ENCODE measurements around the gene PACS1. TPM values are rescaled to one million over a fixed set of nuclear protein-coding genes. Genes with fewer than 3 reads are reported as not detected.

PACS1 gene
- total RNA-seq, 2 experiments from 2014 or later, result 59.5 to 62.7 TPM

DNA sequence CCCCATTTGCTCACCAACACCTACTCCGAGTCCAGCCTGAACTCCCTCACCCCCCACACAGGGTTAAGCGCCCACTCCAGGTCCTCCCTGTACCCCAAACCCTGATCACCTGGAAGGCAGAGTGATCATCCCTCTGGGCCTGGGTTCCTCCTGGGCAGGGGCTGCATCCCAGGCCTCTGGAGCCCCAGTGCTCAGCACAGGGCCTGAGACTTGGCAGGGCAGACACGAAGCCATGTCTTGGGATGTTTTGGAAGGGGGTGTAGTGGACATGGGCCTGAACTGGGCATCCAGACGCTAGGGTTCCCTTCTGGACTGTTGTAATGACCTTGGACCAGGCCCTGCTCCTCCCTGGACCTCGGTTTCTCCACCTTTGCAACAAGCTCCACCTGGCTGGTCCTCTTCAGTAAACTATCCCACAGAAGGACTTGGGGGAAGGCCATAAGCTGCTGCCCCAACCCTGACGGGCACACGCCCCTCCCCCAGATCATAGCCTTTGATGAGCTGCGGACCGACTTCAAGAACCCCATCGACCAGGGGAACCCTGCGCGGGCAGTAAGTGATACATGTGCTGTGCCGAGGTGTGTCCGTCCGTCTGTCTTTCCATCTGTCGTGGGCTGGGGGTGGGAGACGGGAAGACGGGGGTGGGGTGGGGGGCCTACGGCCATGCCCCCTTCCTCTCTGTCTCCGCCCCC is 211.8 kb downstream of the PACS1 start:
- POLR2A ChIA-PET, result interaction anchor here (0.6 to 1.1 kb wide), 2 partner anchors 10 to 54 kb away, joined by 3 read pairs; no protein-coding TSS in a partner anchor
- CTCF ChIA-PET, result interaction anchor here (0.7 to 3.2 kb wide), 17 partner anchors 7 to 422 kb away, joined by 3 to 24 read pairs (median 4); partner anchors contain the start of genes B4GAT1, TMEM151A and YIF1A

DNA sequence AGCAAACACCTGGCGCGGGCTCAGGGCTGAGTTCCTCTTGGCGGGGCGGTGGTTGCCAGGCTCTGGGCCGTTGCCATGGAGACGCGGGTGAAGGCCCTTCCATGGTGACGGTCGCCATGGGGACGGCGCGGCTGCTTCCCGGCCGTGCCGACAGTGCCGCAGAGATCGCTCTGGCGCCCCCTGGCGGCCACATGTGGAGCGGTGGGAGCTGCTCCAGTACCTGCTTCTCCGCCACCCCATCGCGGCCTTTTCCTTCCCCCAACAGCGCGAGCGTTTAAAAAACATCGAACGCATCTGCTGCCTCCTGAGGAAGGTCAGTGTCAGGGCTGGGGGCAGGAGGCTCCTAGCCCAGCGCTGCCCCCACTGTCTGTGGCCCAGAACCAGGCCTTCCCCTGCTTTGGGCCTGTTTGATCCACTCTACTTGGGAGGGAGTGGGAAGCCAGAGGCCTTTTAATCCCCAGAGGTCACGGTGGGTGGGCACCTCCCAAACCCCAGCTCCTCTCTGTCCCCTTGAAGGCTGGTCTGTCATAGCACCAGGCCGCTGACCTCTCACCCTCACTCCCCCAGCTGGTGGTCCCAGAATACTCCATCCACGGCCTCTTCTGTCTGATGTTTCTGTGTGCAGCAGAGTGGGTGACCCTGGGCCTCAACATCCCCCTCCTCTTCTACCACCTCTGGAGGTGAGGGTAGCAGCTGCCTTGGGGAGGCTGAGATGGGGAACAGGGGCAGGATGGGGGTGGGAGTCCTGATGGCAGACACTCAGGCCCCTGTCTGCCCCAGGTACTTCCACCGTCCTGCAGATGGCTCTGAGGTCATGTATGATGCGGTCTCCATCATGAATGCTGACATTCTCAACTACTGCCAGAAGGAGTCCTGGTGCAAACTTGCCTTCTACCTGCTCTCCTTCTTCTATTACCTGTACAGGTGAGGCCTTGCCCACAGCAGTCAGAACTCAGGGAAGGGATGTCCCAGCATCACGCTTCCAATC is 212.7 kb downstream of the PACS1 start:
- ChIA-PET POLR2A (interaction anchor here (0.6 kb wide), 1 partner anchor 55 kb away, joined by 3 read pairs; no protein-coding TSS in a partner anchor), CTCF (interaction anchor here (0.6 to 3.2 kb wide), 19 partner anchors 9 to 423 kb away, joined by 3 to 24 read pairs (median 4); partner anchors contain the start of genes B4GAT1, RIN1 and TMEM151A)

GRCh38 chr11:66283461-66284105 is 213.5 kb downstream of the PACS1 start:
- CTCF ChIA-PET, result interaction anchor here (1.0 to 3.2 kb wide), 8 partner anchors 12 to 61 kb away, joined by 4 to 24 read pairs (median 4); no protein-coding TSS in a partner anchor

DNA sequence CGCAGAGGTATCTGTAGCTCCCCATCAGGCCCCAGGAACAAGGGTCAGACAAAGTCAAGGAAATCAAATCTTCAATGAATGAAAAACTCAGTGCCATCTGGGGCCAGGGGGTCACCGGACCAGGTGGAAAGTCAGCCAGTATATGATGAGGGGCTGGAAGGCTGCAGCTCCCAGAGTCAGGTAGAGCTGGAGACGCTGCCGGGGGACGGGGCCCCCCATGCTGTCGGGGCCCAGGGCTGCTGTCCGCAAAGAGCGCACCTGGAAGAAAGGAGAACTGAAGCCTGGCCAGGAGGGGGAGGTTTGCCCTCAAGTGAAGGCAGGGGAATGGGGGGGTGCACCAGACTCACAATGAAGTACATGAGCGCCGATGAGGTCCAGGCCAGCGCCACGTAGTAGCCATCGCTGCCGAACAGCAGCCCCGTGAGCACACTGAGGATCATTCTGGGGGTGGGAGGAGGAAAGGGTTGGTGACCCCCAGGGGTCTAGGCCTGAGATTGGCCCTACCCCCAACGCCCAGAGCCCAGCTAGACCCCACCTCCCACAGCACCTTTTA is 214.5 kb downstream of the PACS1 start:
- CTCF ChIA-PET, result interaction anchor here (0.5 to 2.6 kb wide), 6 partner anchors 14 to 62 kb away, joined by 3 to 16 read pairs (median 4); no protein-coding TSS in a partner anchor
- POLR2A ChIA-PET, result no interaction called here

More at GRCh38 chr11:66283461-66284105, 213.5 kb downstream of the PACS1 start:
- POLR2A ChIA-PET, result no interaction called here

- CTCF ChIA-PET, result interaction anchor here (0.8 to 1.8 kb wide), 7 partner anchors 15 to 63 kb away, joined by 3 to 6 read pairs (median 4); no protein-coding TSS in a partner anchor
Observed at GRCh38 chr11:66285250-66285947, 215.3 kb downstream of the PACS1 start.

DNA sequence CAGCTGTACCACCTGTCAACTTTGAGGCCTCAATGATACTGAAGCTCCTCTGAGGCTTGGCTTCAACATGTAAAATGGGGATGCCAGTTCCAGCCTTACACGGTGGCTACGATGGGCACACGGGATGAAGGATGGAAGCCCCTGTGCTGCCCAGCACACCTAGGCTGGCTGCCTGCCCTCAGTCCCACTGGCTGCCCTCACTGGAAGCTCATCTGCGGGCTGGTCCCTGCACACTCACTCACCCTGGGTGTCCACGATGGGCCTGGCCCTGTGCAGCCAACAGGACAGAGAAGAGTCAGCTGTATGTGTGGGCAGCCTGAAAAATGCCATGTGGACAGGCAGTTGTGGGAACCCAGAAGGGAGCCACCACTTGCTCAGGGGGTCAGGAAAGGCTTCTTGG is 216.6 kb downstream of the PACS1 start:
- ChIA-PET CTCF (interaction anchor here (0.8 to 1.3 kb wide), 3 partner anchors 11 to 64 kb away, joined by 3 to 6 read pairs (median 3); no protein-coding TSS in a partner anchor), POLR2A (no interaction called here)

More at GRCh38 chr11:66285250-66285947, 215.3 kb downstream of the PACS1 start:
- POLR2A ChIA-PET, result interaction anchor here (0.6 kb wide), 1 partner anchor 1641 kb away, joined by 6 read pairs; no protein-coding TSS in a partner anchor

GRCh38 chr11:66287211-66287888 is 217.3 kb downstream of the PACS1 start:
- ChIA-PET POLR2A (interaction anchor here (0.6 kb wide), 1 partner anchor 65 kb away, joined by 8 read pairs; no protein-coding TSS in a partner anchor), CTCF (interaction anchor here (1.0 to 2.7 kb wide), 3 partner anchors 25 to 65 kb away, joined by 3 to 16 read pairs (median 7); no protein-coding TSS in a partner anchor)

- POLR2A ChIA-PET, result interaction anchor here (0.5 to 2.6 kb wide), 6 partner anchors 8 to 142 kb away, joined by 3 to 9 read pairs (median 6); partner anchors contain the start of gene CD248
- CTCF ChIA-PET, result interaction anchor here (0.5 to 2.7 kb wide), 9 partner anchors 17 to 390 kb away, joined by 3 to 16 read pairs (median 4); partner anchors contain the start of genes RAB1B and RBM4B
Observed at GRCh38 chr11:66287889-66288670, 218.0 kb downstream of the PACS1 start.

DNA sequence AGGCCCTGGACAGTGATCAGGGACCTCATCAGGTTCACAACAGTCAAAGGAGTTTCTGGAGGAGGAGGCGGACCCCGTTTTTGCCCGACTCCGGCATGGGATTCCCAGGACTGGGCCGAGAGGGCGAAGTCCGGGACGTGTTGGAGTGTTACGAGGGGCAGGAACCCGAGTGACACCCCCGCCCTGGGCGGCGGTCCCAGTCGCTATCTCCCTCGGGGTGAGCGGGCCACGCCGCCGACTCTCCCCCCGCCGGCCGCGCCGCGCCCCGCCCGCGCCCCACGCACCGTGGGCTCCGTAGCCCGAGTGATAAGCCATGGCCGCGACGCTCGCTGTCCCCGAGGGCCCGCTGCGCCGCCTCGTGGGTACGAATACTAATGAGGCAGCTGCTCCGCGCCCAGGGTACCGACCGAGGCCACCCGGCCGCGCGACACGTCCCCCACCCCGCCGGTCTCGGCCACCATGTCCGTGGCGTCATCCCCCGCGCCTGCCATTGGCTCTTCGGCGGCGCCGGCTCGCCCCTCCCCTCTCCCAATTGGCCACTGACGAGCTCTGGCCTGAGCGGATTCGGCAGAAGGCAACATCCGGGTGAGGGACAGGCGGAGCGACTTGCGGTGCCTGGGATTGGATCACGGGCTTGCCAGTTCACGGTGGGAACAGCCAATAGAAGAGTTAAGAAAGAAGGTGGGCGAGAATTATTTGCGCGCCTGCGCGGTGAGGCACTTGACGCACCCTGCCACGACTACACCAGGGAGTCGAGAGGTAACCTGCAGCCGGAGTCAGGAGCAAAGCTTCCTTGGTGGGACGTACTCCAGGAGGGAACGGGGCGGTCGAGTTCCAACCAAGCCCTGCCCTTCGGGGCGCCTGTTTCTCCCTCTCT is 218.8 kb downstream of the PACS1 start, which contains the start of gene YIF1A:
Gene YIF1A, minus strand, starts transcription at position 473 of the 877 bp plus-strand sequence. Its CDS starts 158 bp downstream, at position 315.
- ChIA-PET CTCF (interaction anchor here (0.5 to 2.7 kb wide), 9 partner anchors 8 to 389 kb away, joined by 3 to 16 read pairs (median 4); partner anchors contain the start of genes BRMS1, RAB1B and RBM4B), POLR2A (interaction anchor here (0.6 to 2.6 kb wide), 11 partner anchors 9 to 1362 kb away, joined by 3 to 9 read pairs (median 3); partner anchors contain the start of genes CD248, CST6 and RIN1)

DNA sequence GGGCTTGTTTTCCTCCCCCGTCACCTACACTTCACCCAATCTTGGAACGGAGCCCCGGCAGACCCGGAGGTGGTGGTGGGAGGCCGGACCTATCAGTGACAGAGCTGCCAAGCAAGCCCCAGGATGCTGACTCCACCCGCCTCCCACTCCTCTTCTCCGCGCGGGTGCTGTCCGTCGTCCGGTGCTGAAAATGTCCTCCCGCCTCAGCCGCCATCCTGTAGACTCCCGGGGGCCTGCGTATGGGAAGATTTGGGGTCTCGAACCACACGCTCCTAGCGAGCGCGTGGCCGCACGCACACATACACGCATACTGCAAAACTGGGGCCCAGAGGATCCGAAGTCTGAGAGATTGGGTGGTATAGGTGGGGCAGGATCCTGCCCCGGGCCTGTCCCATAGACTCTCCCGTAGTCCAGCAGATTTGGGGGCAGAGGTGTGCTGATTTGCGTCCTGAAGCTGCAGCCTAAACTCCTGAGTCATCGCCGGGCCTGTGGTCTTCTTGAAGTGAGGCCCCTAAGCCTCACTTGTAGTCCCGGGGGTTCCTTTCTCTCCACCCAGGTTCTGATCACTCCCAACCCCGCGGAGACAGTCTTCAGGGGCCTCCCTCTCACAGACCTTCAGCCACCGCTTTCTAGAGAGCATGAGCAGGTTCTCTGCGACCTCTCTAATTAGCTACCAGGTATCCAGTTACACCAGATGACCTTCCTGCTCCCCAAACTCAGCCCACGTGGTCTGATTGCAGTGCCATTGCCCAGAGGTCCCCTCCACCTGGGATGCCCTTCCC is 219.7 kb downstream of the PACS1 start:
- CTCF ChIA-PET, result interaction anchor here (0.8 to 2.7 kb wide), 6 partner anchors 8 to 388 kb away, joined by 3 to 16 read pairs (median 6); partner anchors contain the start of genes BRMS1 and RBM4B
- POLR2A ChIA-PET, result interaction anchor here (0.6 to 2.6 kb wide), 10 partner anchors 10 to 1363 kb away, joined by 3 to 9 read pairs (median 4); partner anchors contain the start of genes CD248, CST6 and RIN1

- POLR2A ChIA-PET, result interaction anchor here (2.6 kb wide), 1 partner anchor 27 kb away, joined by 9 read pairs; the partner anchor contains the start of gene CD248
- CTCF ChIA-PET, result interaction anchor here (0.6 to 2.6 kb wide), 2 partner anchors 301 to 388 kb away, joined by 4 to 6 read pairs; partner anchors contain the start of gene RBM4B
Observed at GRCh38 chr11:66290330-66290621, 220.2 kb downstream of the PACS1 start.

GRCh38 chr11:66291303-66291705 is 221.2 kb downstream of the PACS1 start:
- ChIA-PET POLR2A (interaction anchor here (0.6 kb wide), 1 partner anchor 12 kb away, joined by 6 read pairs; no protein-coding TSS in a partner anchor), CTCF (interaction anchor here (0.9 to 1.5 kb wide), 4 partner anchors 9 to 69 kb away, joined by 3 to 5 read pairs (median 4); no protein-coding TSS in a partner anchor)

DNA sequence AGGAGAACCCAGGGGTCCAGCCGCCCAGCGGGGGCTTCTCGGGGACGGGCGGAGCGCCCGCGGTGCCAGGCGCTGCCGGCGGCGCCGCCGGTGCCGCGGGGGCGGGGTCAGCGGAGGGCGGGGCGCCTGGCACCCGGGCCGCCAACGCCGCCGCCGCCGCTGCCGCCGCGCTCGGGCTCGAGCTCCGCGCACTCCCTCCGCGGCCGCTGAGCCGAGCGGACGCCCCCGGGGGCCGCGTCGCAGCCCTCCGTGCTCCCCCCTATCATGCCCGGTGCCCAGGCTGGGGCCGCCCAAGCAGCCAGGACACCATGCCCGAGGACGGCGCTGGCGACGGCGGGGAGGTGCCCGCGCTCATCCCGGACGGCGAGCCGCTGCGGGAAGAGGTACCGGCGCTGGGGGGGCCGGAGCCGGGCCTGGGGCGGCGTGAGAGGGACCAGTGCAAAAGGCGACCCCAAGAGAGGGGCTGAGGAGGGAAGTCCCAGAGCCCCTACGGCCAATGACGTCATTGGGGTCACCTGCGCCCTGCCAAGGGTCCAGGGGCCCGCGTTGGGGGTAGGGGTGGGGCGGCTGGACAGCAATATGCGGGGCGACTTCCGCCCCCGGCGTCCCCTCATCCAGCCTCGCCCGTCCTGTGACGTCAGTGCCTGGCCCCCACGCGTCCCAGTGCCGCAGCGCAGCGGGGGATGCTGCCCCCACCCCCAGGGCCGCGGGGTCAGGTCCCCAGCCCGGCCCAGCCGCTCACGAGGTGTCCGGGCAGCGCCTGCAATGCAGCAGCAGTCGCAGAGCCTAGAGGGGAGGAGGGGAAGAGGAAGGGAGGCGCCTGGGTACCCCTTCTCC is 221.9 kb downstream of the PACS1 start, which contains the start of gene TMEM151A:
Gene TMEM151A, plus strand, starts transcription at position 189 of the 837 bp plus-strand sequence. Its CDS starts 120 bp downstream, at position 309.
- POLR2A ChIA-PET, result no interaction called here
- CTCF ChIA-PET, result interaction anchor here (0.9 to 1.5 kb wide), 4 partner anchors 9 to 70 kb away, joined by 3 to 5 read pairs (median 4); no protein-coding TSS in a partner anchor

Data from activated CD8-positive, alpha-beta memory T cell treated with anti-CD3 and anti-CD28 coated beads for 36 hours (primary cell).